Right cardiac atrium (tissue), 5 donors: Measurements from ENCODE around the gene MAGEL2. TPM values are rescaled to one million over a fixed set of nuclear protein-coding genes. Genes with fewer than 3 reads are reported as not detected.

ENCODE experiments used
- ATAC-seq, 2 donors: fragments of 200-7000 bp; cut with Tn5 transposase; one replicate each; pipeline versions ENCODE4 v1.8.0 to v1.9.1; 2020; ENCODE audit warnings: moderate library complexity in 2 of 2, mild to moderate bottlenecking in 1 of 2
- DNase-seq, 3 donors: peaks; one replicate each; pipeline ENCODE4 v3.0.0-alpha.2; 2020
- H3K27ac ChIP-seq: one replicate; pipeline ENCODE4 v1.5.1; 2013; ENCODE audit warnings: mild to moderate bottlenecking, low read length, control low read depth, moderate library complexity
- H3K27me3 ChIP-seq: one replicate; pipeline ENCODE4 v1.6.1; 2013; ENCODE audit not compliant: control insufficient read depth, insufficient read depth
- H3K4me1 ChIP-seq: one replicate; pipeline ENCODE4 v1.6.1; 2013; ENCODE audit warnings: low read length; ENCODE audit not compliant: control insufficient read depth, insufficient read depth
- H3K4me3 ChIP-seq: one replicate; pipeline ENCODE4 v1.5.1; 2013; ENCODE audit warnings: low read length, control low read depth
- H3K9me3 ChIP-seq: one replicate; pipeline ENCODE4 v1.6.1; 2013; ENCODE audit warnings: low read length; ENCODE audit not compliant: control insufficient read depth
- WGBS: extraction: QIAGEN DNeasy Blood & Tissue Kit; methylation state at CpG from one replicate; pipeline ENCODE4 v1.1.7; 2013; 5-methylcytosine and 5-hydroxymethylcytosine counted together
- intact Hi-C, 4 donors: fragments of 100-400 bp; cut with DNase I; formaldehyde crosslinking; loops; one replicate each; pipeline versions ENCODE4 v1.11.0 to v1.14.0; 2022 to 2023
- long read RNA-seq, 4 donors: library from polyadenylated mRNA; unstranded; transcript quantifications; one replicate each; pipeline ENCODE4 v2.0.0, GENCODE V29; 2020 to 2021
- polyA plus RNA-seq: library from polyadenylated mRNA; stranded (reverse); fragments of 200-250 nt; gene quantifications from one replicate; pipeline ENCODE4 v1.2.3, GENCODE V29; 2013
- total RNA-seq, 4 donors: library from RNA; stranded (reverse); fragmentation: NEBNext Ultra II Directional; extraction: Animal tissue kit (Norgen Biotek cat#: 25700); gene quantifications; one replicate each; pipeline ENCODE4 v1.2.1, GENCODE V29; 2021
- donor health status: healthy with polysubstance abuse.
- donor health status: DM: no; HTN: yes; CAD: no.
- donor health status: DM: no; HTN: no; CAD: no.
- donor health status: DM: no; HTN: yes; CAD: no; lungs with severe emphysema.
- donor health status: DM: yes; HTN: yes; CAD: no.

The MAGEL2 gene
- total RNA-seq = under 1 TPM; 0.08 to 0.23 (median 0.14) TPM
- polyA plus RNA-seq = 0.02 TPM
- long read RNA-seq, donor 1 = 0 reads
- long read RNA-seq, donor 2 = 0 reads
- long read RNA-seq, donor 3, full-length matches to known transcripts = 1 of 1 reads
- long read RNA-seq, donor 3, partial matches to known transcripts = 0 of 1 reads
- long read RNA-seq, donor 3, other reads (novel, unspliced or antisense) = 0 of 1 reads
- long read RNA-seq, donor 4 = 0 reads

- Histone ChIP-seq H3K4me1 (no peaks in the 10 kb centered on the region), H3K27ac (no peak within 1 kb of the TSS), H3K9me3 (no peaks in the 10 kb centered on the region), H3K27me3 (no peaks in the 10 kb centered on the region), H3K4me3 (peak within 1 kb of the TSS; percentile 8)
- DNase-seq = peak in 1 of 3 donors; percentile 38
- intact Hi-C loops = loop anchor here (5.0 to 10.0 kb wide), 3 partner anchors 220 to 227 kb away; no protein-coding TSS in a partner anchor
- peak; percentile 9 to 40 for ATAC-seq
- 45% methylated on average over 37 of the region's 37 CpGs for WGBS
Measured at GRCh38 chr15:23647421-23648370, at the start of gene MAGEL2. Gene MAGEL2 (minus strand): TSS chr15:23647867. CDS start chr15:23647742, 125 bp downstream.

GRCh38 chr15:23695282-23695681 is 47.6 kb upstream of the MAGEL2 start:
- intact Hi-C loops = no loop called here
- Histone ChIP-seq H3K9me3 (no peaks in the 10 kb centered on the region), H3K27me3 (no peaks in the 10 kb centered on the region), H3K4me3 (no peak overlapping the region), H3K27ac (no peak overlapping the region), H3K4me1 (no peaks in the 10 kb centered on the region)
- WGBS = 60% methylated on average over 2 of the region's 2 CpGs
- ATAC-seq = no peak
- no peak for DNase-seq

- H3K27ac ChIP-seq = no peak overlapping the region
- no peaks in the 10 kb centered on the region for H3K9me3 ChIP-seq
- no peaks in the 10 kb centered on the region for H3K27me3 ChIP-seq
- no peak for ATAC-seq
- 97% methylated on average over 1 of the region's 1 CpG for WGBS
- no peak overlapping the region for H3K4me3 ChIP-seq
- intact Hi-C loops = no loop called here
- no peak for DNase-seq
- no peaks in the 10 kb centered on the region for H3K4me1 ChIP-seq
Measured at GRCh38 chr15:23694592-23694991, 46.9 kb upstream of the MAGEL2 start.

- Histone ChIP-seq H3K4me1 (no peaks in the 10 kb centered on the region), H3K27me3 (no peaks in the 10 kb centered on the region), H3K27ac (no peak overlapping the region), H3K4me3 (no peak overlapping the region), H3K9me3 (no peaks in the 10 kb centered on the region)
- 55% methylated on average over 5 of the region's 5 CpGs for WGBS
- peak; percentile 59 to 83 (median 81) for DNase-seq
- intact Hi-C loops = no loop called here
- peak; percentile 84 to 92 for ATAC-seq
Measured at GRCh38 chr15:23690450-23690852, 42.8 kb upstream of the MAGEL2 start.

GRCh38 chr15:23690015-23690414 is 42.3 kb upstream of the MAGEL2 start:
- ATAC-seq = no peak
- Histone ChIP-seq H3K9me3 (no peaks in the 10 kb centered on the region), H3K4me1 (no peaks in the 10 kb centered on the region), H3K4me3 (no peak overlapping the region), H3K27ac (no peak overlapping the region), H3K27me3 (no peaks in the 10 kb centered on the region)
- 69% methylated on average over 4 of the region's 4 CpGs for WGBS
- intact Hi-C loops = no loop called here
- no peak for DNase-seq

- H3K27me3 ChIP-seq = no peaks in the 10 kb centered on the region
- H3K27ac ChIP-seq = no peak within 1 kb of the TSS
- WGBS = 22% methylated on average over 38 of the region's 38 CpGs
- H3K4me3 ChIP-seq = peak within 1 kb of the TSS; percentile 41
- intact Hi-C loops = no loop called here
- H3K4me1 ChIP-seq = no peaks in the 10 kb centered on the region
- DNase-seq (peak; percentile 58 to 85 (median 83)), ATAC-seq (peak; percentile 82 to 86)
- H3K9me3 ChIP-seq = no peaks in the 10 kb centered on the region
Measured at GRCh38 chr15:23687143-23687470, 39.4 kb upstream of the MAGEL2 start, which contains the start of gene NDN. Gene NDN (minus strand): TSS chr15:23687305. CDS start chr15:23687217, 88 bp downstream.

- peak; percentile 56 to 68 for ATAC-seq
- WGBS = 31% methylated on average over 57 of the region's 57 CpGs
- DNase-seq = peak in 2 of 3 donors; percentile 43 to 44
- no peaks in the 10 kb centered on the region for H3K9me3 ChIP-seq
- intact Hi-C loops = no loop called here
- no peaks in the 10 kb centered on the region for H3K4me1 ChIP-seq
- peak overlapping the region; percentile 41 for H3K4me3 ChIP-seq
- no peaks in the 10 kb centered on the region for H3K27me3 ChIP-seq
- no peak overlapping the region for H3K27ac ChIP-seq
Measured at GRCh38 chr15:23686466-23687142, 38.9 kb upstream of the MAGEL2 start.

- ATAC-seq (no peak), DNase-seq (no peak)
- intact Hi-C loops = no loop called here
- Histone ChIP-seq H3K4me3 (no peak overlapping the region), H3K27me3 (no peaks in the 10 kb centered on the region), H3K4me1 (no peaks in the 10 kb centered on the region), H3K27ac (no peak overlapping the region), H3K9me3 (no peaks in the 10 kb centered on the region)
- WGBS = 56% methylated on average over 3 of the region's 3 CpGs
Measured at GRCh38 chr15:23671481-23671880, 23.8 kb upstream of the MAGEL2 start.

GRCh38 chr15:23670970-23671369 is 23.3 kb upstream of the MAGEL2 start:
- 98% methylated on average over 1 of the region's 1 CpG for WGBS
- ATAC-seq = no peak
- Histone ChIP-seq H3K4me3 (no peak overlapping the region), H3K4me1 (no peaks in the 10 kb centered on the region), H3K27me3 (no peaks in the 10 kb centered on the region), H3K27ac (no peak overlapping the region), H3K9me3 (no peaks in the 10 kb centered on the region)
- DNase-seq = no peak
- intact Hi-C loops = no loop called here

GRCh38 chr15:23663232-23663631 is 15.6 kb upstream of the MAGEL2 start:
- ATAC-seq = no peak
- Histone ChIP-seq H3K27me3 (peaks cover 2% of the 10 kb centered on the region), H3K4me1 (no peaks in the 10 kb centered on the region), H3K4me3 (no peak overlapping the region), H3K27ac (no peak overlapping the region), H3K9me3 (no peaks in the 10 kb centered on the region)
- DNase-seq = no peak
- intact Hi-C loops = loop anchor here in 1 of 4 donors (10.0 kb wide), 1 partner anchor 58 kb away; no protein-coding TSS in a partner anchor
- 51% methylated on average over 2 of the region's 2 CpGs for WGBS
